Neural cell (in vitro differentiated cells): ENCODE results near the gene IRF2BP2. TPM values are rescaled to one million over a fixed set of nuclear protein-coding genes. Genes with fewer than 3 reads are reported as not detected.

ENCODE experiments used
- H2AFZ ChIP-seq: fragments of 200-600, 300-800 bp; sonication (generic), shearing (Covaris generic); 2 replicates; pipeline ENCODE4 v1.6.0; 2014; ENCODE audit warnings: low read depth, mild to moderate bottlenecking, antibody characterized with exemption, low read length, moderate library complexity
- H3F3A ChIP-seq: fragments of 200-600 bp; shearing (Covaris generic); 2 replicates; pipeline ENCODE4 v1.6.1; 2016; ENCODE audit warnings: mild to moderate bottlenecking, moderate library complexity, mixed read lengths, antibody characterized with exemption, low read length; ENCODE audit not compliant: insufficient read depth, poor library complexity, severe bottlenecking
- H3K27ac ChIP-seq: fragments of 200-600, 300-800 bp; sonication (generic), shearing (Covaris generic); 2 replicates; pipeline ENCODE4 v1.5.1; 2014; ENCODE audit warnings: mild to moderate bottlenecking, low read length, moderate library complexity
- H3K27me3 ChIP-seq: fragments of 300-800, 200-600 bp; sonication (generic), shearing (Covaris generic); 2 replicates; pipeline ENCODE4 v1.6.0; 2014; ENCODE audit warnings: mild to moderate bottlenecking, low read depth, low read length, moderate library complexity; ENCODE audit not compliant: insufficient read depth
- H3K36me3 ChIP-seq: fragments of 300-800, 200-600 bp; sonication (generic), shearing (Covaris generic); 2 replicates; pipeline ENCODE4 v1.5.1; 2014; ENCODE audit warnings: mild to moderate bottlenecking, antibody characterized with exemption, low read length, moderate library complexity; ENCODE audit not compliant: insufficient read depth
- H3K4me2 ChIP-seq: fragments of 300-800, 200-600 bp; sonication (generic), shearing (Covaris generic); 2 replicates; pipeline ENCODE4 v1.6.0; 2014; ENCODE audit warnings: mild to moderate bottlenecking, low read length
- H3K4me3 ChIP-seq: fragments of 300-800, 200-600 bp; sonication (generic), shearing (Covaris generic); 2 replicates; pipeline ENCODE4 v1.5.1; 2014; ENCODE audit warnings: mild to moderate bottlenecking, low read length, moderate library complexity
- H3K79me2 ChIP-seq: fragments of 200-600 bp; shearing (Covaris generic); replicated peaks from 2 replicates; pipeline ENCODE4 v1.6.0; 2014; ENCODE audit warnings: mild to moderate bottlenecking, low read length, moderate library complexity; ENCODE audit not compliant: insufficient read depth
- H3K9ac ChIP-seq: fragments of 300-800, 200-600 bp; sonication (generic), shearing (Covaris generic); 2 replicates; pipeline ENCODE4 v1.6.1; 2016; ENCODE audit warnings: mild to moderate bottlenecking, low read length, mixed read lengths
- H3K9me2 ChIP-seq: fragments of 200-600 bp; shearing (Covaris generic); 2 replicates; pipeline ENCODE4 v1.6.1; 2016; ENCODE audit warnings: mild to moderate bottlenecking, low read length, mixed read lengths; ENCODE audit not compliant: insufficient read depth
- H3K9me3 ChIP-seq: fragments of 200-600, 300-800 bp; sonication (generic), shearing (Covaris generic); 2 replicates; pipeline ENCODE4 v1.6.1; 2016; ENCODE audit warnings: mild to moderate bottlenecking, mixed run types, low read length, moderate library complexity, mixed read lengths
- H4K20me1 ChIP-seq: fragments of 200-600 bp; shearing (Covaris generic); 2 replicates; pipeline ENCODE4 v1.6.1; 2016; ENCODE audit warnings: mild to moderate bottlenecking, mixed run types; ENCODE audit not compliant: insufficient read depth
- EP300 ChIP-seq: fragments of 450-650 bp; conservative IDR thresholded peaks from 2 replicates; pipeline ENCODE4 v1.6.1; 2014; ENCODE audit warnings: antibody characterized with exemption, mild to moderate bottlenecking, moderate library complexity; ENCODE audit not compliant: poor library complexity, severe bottlenecking
- EZH2 ChIP-seq: fragments of 200-600, 300-800 bp; shearing (Covaris generic), sonication (generic); IDR thresholded peaks from 2 replicates; pipeline ENCODE4 v1.6.1; 2014; ENCODE audit warnings: antibody characterized with exemption, low read length, borderline replicate concordance, mild to moderate bottlenecking; ENCODE audit not compliant: insufficient read depth, poor library complexity, severe bottlenecking
- MXI1 ChIP-seq: fragments of 450-650 bp; conservative IDR thresholded peaks from 2 replicates; pipeline ENCODE4 v1.6.1; 2014; ENCODE audit warnings: antibody characterized with exemption, mild to moderate bottlenecking; ENCODE audit not compliant: poor library complexity, severe bottlenecking
- POLR2AphosphoS5 ChIP-seq: IDR thresholded peaks from 2 replicates; pipeline ENCODE4 v1.6.1; 2012
- RAD21 ChIP-seq: fragments of 450-650 bp; conservative IDR thresholded peaks from 2 replicates; pipeline ENCODE4 v1.6.1; 2014; ENCODE audit warnings: antibody characterized with exemption, mild to moderate bottlenecking, moderate library complexity
- SMC3 ChIP-seq: fragments of 450-650 bp; conservative IDR thresholded peaks from 2 replicates; pipeline ENCODE4 v1.6.1; 2014; ENCODE audit warnings: antibody characterized with exemption, mild to moderate bottlenecking, moderate library complexity; ENCODE audit not compliant: poor library complexity
- TAF1 ChIP-seq: IDR thresholded peaks from 2 replicates; pipeline ENCODE4 v1.6.1; 2012; ENCODE audit warnings: low read depth
- polyA plus RNA-seq: library from polyadenylated mRNA; depleted of rRNA; stranded (reverse); fragments of >200 nt; gene quantifications from 2 replicates; pipeline ENCODE4 v1.2.3, GENCODE V29; 2014
- TF ChIP-seq, protein P1 (sequence below): fragments of 450-650 bp; IDR thresholded peaks from 2 replicates; pipeline ENCODE4 v1.5.1; 2014; ENCODE audit warnings: antibody characterized with exemption, mild to moderate bottlenecking, moderate library complexity; ENCODE audit not compliant: poor library complexity, severe bottlenecking
- TF ChIP-seq, protein P2 (sequence below): IDR thresholded peaks from 2 replicates; pipeline ENCODE4 v1.6.1; 2012; ENCODE audit warnings: borderline replicate concordance

IRF2BP2 gene
- polyA plus RNA-seq, 1 donor from 2014 or later, result 56.9 TPM

DNA sequence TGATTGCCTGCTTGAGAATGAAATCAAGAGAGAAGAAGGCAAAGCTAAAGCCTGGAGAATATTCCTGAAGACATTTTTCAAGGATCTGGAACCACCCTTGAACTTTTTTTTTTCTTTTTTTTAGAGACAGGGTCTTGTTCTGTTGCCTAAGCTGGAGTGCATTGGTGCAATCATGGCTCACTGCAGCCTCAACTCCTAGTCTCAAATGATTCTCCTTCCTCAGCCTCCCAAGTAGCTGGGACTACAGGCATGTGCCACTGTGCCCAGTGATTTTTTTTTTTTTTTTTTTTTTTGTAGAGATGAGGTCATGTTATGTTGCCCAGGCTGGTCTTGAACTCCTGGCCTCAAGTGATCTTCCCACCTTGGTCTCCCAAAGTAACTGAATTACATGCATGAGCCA is 22.2 kb upstream of the IRF2BP2 start:
- no peak for TF ChIP-seq SMC3
- TF ChIP-seq, protein P1, sequence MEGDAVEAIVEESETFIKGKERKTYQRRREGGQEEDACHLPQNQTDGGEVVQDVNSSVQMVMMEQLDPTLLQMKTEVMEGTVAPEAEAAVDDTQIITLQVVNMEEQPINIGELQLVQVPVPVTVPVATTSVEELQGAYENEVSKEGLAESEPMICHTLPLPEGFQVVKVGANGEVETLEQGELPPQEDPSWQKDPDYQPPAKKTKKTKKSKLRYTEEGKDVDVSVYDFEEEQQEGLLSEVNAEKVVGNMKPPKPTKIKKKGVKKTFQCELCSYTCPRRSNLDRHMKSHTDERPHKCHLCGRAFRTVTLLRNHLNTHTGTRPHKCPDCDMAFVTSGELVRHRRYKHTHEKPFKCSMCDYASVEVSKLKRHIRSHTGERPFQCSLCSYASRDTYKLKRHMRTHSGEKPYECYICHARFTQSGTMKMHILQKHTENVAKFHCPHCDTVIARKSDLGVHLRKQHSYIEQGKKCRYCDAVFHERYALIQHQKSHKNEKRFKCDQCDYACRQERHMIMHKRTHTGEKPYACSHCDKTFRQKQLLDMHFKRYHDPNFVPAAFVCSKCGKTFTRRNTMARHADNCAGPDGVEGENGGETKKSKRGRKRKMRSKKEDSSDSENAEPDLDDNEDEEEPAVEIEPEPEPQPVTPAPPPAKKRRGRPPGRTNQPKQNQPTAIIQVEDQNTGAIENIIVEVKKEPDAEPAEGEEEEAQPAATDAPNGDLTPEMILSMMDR, result no peak
- TF ChIP-seq EZH2, result no peak
- no peak for TF ChIP-seq TAF1
- TF ChIP-seq POLR2AphosphoS5, result no peak
- TF ChIP-seq EP300, result no peak
- no peak for TF ChIP-seq MXI1
- TF ChIP-seq, protein P2, sequence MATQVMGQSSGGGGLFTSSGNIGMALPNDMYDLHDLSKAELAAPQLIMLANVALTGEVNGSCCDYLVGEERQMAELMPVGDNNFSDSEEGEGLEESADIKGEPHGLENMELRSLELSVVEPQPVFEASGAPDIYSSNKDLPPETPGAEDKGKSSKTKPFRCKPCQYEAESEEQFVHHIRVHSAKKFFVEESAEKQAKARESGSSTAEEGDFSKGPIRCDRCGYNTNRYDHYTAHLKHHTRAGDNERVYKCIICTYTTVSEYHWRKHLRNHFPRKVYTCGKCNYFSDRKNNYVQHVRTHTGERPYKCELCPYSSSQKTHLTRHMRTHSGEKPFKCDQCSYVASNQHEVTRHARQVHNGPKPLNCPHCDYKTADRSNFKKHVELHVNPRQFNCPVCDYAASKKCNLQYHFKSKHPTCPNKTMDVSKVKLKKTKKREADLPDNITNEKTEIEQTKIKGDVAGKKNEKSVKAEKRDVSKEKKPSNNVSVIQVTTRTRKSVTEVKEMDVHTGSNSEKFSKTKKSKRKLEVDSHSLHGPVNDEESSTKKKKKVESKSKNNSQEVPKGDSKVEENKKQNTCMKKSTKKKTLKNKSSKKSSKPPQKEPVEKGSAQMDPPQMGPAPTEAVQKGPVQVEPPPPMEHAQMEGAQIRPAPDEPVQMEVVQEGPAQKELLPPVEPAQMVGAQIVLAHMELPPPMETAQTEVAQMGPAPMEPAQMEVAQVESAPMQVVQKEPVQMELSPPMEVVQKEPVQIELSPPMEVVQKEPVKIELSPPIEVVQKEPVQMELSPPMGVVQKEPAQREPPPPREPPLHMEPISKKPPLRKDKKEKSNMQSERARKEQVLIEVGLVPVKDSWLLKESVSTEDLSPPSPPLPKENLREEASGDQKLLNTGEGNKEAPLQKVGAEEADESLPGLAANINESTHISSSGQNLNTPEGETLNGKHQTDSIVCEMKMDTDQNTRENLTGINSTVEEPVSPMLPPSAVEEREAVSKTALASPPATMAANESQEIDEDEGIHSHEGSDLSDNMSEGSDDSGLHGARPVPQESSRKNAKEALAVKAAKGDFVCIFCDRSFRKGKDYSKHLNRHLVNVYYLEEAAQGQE, result no peak
- TF ChIP-seq RAD21, result no peak
- no peak overlapping the region for H2AFZ ChIP-seq
- H3K4me2 ChIP-seq, result no peak overlapping the region
- no peaks in the 10 kb centered on the region for H3K79me2 ChIP-seq
- no peak overlapping the region for H3K4me3 ChIP-seq
- no peak overlapping the region for H3K9ac ChIP-seq
- H3K9me3 ChIP-seq, result no peaks in the 10 kb centered on the region
- H3F3A ChIP-seq, result no peaks in the 10 kb centered on the region
- no peaks in the 10 kb centered on the region for H3K36me3 ChIP-seq
- H4K20me1 ChIP-seq, result no peaks in the 10 kb centered on the region
- H3K27ac ChIP-seq, result no peak overlapping the region
- no peaks in the 10 kb centered on the region for H3K27me3 ChIP-seq
- H3K9me2 ChIP-seq, result no peaks in the 10 kb centered on the region

DNA sequence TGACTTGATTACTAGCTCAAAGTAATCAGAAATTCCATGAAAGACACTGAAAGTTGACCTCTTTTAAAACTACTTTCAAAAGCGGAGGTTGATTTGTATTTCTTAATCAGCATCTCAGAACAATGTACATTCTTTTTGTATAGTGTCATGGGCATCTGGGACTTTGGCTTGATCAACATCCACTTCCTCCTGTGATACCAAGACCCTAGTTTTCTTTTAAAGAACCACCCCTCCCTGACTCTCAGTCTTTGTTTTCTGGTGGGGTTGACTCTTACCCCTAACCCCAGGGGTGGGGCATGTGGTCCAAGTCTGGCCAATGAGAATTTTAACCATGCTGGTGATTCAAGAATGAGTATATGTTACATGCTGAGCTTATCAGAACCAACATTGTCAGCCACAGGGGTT is 21.7 kb upstream of the IRF2BP2 start:
- Histone ChIP-seq H4K20me1 (no peaks in the 10 kb centered on the region), H3K9me2 (no peaks in the 10 kb centered on the region), H3K27me3 (no peaks in the 10 kb centered on the region), H2AFZ (no peak overlapping the region), H3F3A (no peaks in the 10 kb centered on the region), H3K9me3 (no peaks in the 10 kb centered on the region), H3K79me2 (no peaks in the 10 kb centered on the region), H3K27ac (no peak overlapping the region), H3K36me3 (no peaks in the 10 kb centered on the region), H3K9ac (no peak overlapping the region), H3K4me3 (no peak overlapping the region), H3K4me2 (no peak overlapping the region)
- TF ChIP-seq TAF1 (no peak), EZH2 (no peak), RAD21 (no peak), EP300 (no peak), MXI1 (no peak), SMC3 (no peak), POLR2AphosphoS5 (no peak)
- TF ChIP-seq, protein P2, result no peak
- TF ChIP-seq, protein P1, result no peak
